HL-60 (cell line): ENCODE data around the gene PMS2.

ENCODE experiments used
- CTCF ChIP-seq: IDR thresholded peaks from one replicate; pipeline ENCODE4 v1.5.1; 2011; ENCODE audit warnings: low read length, control low read depth, inconsistent platforms; ENCODE audit not compliant: insufficient read depth
- GABPA ChIP-seq: IDR thresholded peaks from 2 replicates; pipeline ENCODE4 v1.6.1; 2012; ENCODE audit warnings: low read depth
- POLR2AphosphoS5 ChIP-seq: IDR thresholded peaks from 2 replicates; pipeline ENCODE4 v1.6.1; 2012; ENCODE audit warnings: low read depth
- REST ChIP-seq: IDR thresholded peaks from 2 replicates; pipeline ENCODE4 v1.6.1; 2012; ENCODE audit warnings: low read depth; ENCODE audit not compliant: insufficient replicate concordance

- TF ChIP-seq REST (no peak), CTCF (no peak), POLR2AphosphoS5 (no peak), GABPA (no peak)
Measured at GRCh38 chr7:6031567-6031966, 22.7 kb upstream of the PMS2 start.
